Measurements from ENCODE around the gene PHLDB3.
"Not testable (repeated sequence)": the region's sequence is repeated elsewhere in the genome, so short reads cannot be mapped to it uniquely, and the experiment has no call there.

Gene PHLDB3

GRCh38 chr19:43452582-43452981 is 52.0 kb downstream of the PHLDB3 start:
- TF ChIP-seq CTCF (IDR thresholded peaks at IDR 0.05; ENCODE audit: low read depth, low read length) = no peak
- DNase-seq (ENCODE audit: extremely low read depth, low read depth) = no peak

GRCh38 chr19:43450545-43450997 is 54.0 kb downstream of the PHLDB3 start:
- no peak for DNase-seq (ENCODE audit: extremely low read depth, low read depth)
- no peak for TF ChIP-seq CTCF (IDR thresholded peaks at IDR 0.05; ENCODE audit: low read depth, low read length)

- DNase-seq (ENCODE audit: extremely low read depth, low read depth) = no peak
- TF ChIP-seq CTCF (IDR thresholded peaks at IDR 0.05; ENCODE audit: low read depth, low read length) = no peak
These were observed 56.9 kb downstream of the PHLDB3 start for GRCh38 chr19:43447655-43448054.

- DNase-seq (ENCODE audit: extremely low read depth, low read depth) = peak; percentile 39
- TF ChIP-seq CTCF (IDR thresholded peaks at IDR 0.05; ENCODE audit: low read depth, low read length) = peak; percentile 97
These were observed 57.6 kb downstream of the PHLDB3 start for GRCh38 chr19:43446746-43447489.

- no peak for DNase-seq (ENCODE audit: extremely low read depth, low read depth)
- TF ChIP-seq CTCF (IDR thresholded peaks at IDR 0.05; ENCODE audit: low read depth, low read length) = no peak
These were observed 59.1 kb downstream of the PHLDB3 start for GRCh38 chr19:43445426-43445825.

- no peak for TF ChIP-seq CTCF (IDR thresholded peaks at IDR 0.05; ENCODE audit: low read depth, low read length)
- DNase-seq (ENCODE audit: extremely low read depth, low read depth) = no peak
These were observed 59.8 kb downstream of the PHLDB3 start for GRCh38 chr19:43444531-43445287.

GRCh38 chr19:43444091-43444490 is 60.5 kb downstream of the PHLDB3 start:
- DNase-seq (ENCODE audit: extremely low read depth, low read depth) = not testable (repeated sequence)
